G401.6 (cell line): ENCODE measurements around the gene ST6GALNAC6.
"Not testable (repeated sequence)": the region's sequence is repeated elsewhere in the genome, so short reads cannot be mapped to it uniquely, and the experiment has no call there.

Source experiments
- FAIRE-seq: peaks from 2 replicates; lab custom pipeline; 2012; peaks lifted over from hg19 to GRCh38; lab: Jason Lieb, UNC

ST6GALNAC6 gene

GRCh38 chr9:127854960-127855359 is 44.4 kb downstream of the ST6GALNAC6 start:
- FAIRE-seq, result no peak

DNA sequence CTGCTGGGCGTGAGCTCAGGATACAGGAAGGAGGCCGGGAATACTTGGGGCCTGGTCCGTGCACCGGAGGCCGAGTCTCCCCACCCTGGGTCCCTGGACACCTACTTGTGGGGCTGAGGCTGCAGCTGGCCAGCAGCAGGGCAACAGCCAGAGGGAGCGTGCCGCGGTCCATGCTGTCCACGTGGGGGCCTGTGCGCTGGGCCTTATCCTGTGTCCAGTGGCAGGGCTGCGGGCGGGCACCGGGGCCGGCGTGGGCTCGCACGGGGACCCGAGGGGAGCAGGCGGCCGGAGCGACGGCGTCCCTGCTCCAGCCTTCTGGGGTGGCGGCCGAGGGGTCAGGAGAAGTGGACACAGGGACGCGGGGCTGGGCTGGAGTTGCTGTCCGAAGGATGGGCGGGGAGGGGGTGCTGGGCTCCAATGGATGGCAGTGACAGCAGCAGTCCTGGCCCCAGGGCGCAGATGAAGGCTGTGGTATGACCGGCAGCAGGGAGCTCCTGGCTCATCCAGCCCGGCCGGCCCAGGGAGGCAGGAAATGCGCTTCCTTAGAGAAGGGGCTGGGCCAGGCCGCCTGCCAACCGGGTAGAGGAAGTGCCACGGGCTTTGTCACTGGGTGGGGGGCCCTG is 45.1 kb downstream of the ST6GALNAC6 start, which contains the start of gene ENG:
Gene ENG (minus strand): TSS at position 475 of the 623 bp plus-strand sequence. CDS start 303 bp downstream, at position 172.
- no peak for FAIRE-seq

- no peak for FAIRE-seq
Observed at GRCh38 chr9:127853312-127854183, 45.9 kb downstream of the ST6GALNAC6 start.

DNA sequence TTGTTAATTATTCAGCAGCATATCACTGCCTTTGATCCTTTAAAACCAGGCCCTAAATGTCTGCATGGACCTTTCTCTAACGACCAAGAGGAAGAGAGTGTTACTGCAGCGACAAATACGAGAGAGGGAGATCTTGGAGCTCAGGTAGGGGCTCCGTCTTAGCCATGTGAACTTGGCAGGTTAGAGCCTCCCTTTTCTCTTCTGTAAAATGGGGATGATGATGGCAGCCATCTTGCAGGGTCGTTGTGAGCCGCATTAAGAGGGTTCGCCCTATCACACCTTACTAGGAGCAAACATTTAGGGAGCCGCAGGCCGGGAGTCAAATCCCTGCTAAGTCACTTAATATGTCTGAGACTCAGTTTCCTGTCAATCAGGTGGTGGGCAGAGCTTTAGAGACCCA is 46.6 kb downstream of the ST6GALNAC6 start:
- FAIRE-seq, result no peak

GRCh38 chr9:127850286-127850830 is 49.0 kb downstream of the ST6GALNAC6 start:
- FAIRE-seq, result no peak

GRCh38 chr9:127848756-127849504 is 50.5 kb downstream of the ST6GALNAC6 start:
- no peak for FAIRE-seq

DNA sequence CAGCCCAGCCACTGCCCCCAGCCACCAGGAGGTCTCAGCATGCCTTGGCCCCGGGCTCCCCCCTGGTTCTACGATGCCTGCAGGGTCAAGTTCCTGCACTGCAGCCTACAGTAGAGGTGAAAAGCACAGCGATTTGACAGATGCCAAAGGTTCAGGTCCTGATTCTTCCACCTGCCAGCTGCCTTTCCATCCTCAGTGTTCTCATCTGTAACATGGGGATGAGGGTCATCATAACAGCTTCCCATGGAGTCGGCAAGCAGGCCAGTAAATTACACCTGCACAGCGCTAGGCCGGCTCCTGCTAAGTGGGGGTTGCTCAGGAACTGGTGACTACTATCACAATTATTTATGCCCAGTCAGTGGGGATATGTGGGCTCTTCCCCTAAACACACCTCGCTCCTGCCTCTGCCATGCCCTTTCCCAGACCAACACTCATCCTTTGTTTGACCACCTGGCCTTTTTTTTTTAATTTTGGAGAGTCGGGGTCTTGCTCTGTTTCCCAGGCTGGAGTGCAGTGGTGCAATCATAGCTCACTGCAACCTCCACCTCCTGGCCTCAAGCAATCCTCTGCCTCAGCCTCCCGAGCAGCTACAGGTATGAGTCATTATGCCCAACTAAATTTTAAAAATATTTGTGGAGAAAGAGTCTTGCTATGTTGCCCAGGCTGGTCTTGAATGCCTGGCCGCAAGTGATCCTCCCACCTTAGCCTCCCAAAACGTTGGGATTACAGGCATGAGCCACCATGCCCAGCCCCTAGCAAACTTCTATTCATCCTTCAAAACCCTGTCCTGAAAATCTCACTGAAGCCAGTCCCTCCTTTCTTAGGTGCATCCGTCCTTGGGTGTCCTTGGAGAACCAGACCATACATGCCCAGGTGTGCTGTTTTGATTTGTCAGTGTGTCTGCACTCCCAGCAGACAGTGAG is 51.3 kb downstream of the ST6GALNAC6 start:
- no peak for FAIRE-seq

DNA sequence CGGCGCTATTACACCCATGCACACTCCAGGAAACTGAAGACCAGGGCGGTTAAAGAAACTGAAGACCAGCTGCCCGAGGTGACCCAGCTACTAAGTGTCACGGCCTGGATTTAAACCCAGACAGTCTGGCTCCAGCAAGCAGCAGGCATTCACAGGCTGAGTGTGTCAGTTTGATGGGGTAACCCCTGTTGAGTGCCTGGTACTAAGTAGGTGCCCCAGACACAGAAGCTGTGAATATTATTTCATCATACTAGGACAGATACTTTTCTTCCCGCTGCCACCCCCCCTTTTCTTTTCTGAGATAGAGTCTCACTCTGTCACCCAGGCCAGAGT is 52.3 kb downstream of the ST6GALNAC6 start:
- no peak for FAIRE-seq

DNA sequence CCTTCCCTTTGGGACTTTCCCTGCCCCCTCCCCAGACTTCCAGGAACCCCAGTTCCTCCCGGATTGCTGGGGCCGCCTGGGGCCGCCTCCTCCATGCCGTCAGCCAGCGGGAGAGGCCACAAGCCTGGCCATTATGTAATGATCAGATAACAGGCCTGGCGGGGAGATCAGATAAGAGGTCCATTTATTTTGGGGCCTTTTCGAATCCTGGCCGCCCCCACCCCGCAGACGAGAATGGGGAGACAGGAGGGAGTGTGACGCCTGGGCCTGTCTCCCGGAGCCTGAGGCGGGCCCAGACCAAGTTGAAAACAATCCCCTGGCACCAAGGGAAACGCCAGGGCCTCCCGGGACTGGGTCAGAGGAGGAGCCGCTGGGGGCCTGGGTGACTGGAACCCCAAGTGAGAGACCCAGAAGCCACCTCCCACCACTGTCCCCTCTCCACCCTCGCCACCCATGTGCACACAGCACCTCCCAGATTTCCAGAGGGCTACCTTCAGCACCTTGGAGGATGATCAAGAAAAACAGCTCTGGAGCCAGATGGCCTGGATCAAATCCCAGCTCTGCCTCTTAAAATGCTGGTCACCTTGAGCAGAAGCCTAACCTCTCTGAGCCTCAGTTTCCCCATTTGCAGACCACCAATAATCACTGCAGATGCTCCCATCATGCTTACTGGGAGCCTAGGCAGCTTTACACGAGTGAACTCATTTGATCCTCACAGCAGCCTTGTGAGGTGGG is 52.8 kb downstream of the ST6GALNAC6 start:
- FAIRE-seq, result no peak

- FAIRE-seq, result not testable (repeated sequence)
Observed at GRCh38 chr9:127845619-127846018, 53.8 kb downstream of the ST6GALNAC6 start.

DNA sequence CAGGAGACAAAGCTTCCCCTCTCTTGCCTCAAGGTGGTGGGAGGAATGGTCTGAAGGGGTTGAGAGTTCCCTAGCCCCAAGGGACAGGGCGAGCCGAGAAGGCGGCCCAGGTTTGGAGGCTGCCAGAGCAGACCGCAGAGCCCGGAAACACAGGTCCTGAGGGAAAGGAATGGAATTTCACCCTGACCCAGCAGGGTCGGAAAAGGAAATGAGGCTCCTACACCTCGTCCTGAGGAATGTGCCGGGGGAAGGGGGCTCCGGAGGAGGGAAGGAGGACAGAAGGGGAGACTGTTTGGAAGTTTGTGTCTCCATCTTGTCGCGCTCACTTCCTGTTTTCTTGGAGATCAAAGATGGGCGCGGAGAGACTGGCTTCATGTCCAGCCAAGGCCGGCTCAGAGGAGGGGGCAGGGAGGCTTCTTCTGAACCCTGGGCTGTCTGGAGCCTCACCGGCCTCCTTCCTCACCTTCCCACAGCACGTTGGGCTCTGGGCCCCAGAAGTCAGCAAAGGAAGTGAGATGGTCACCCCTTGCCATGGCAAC is 54.5 kb downstream of the ST6GALNAC6 start:
- FAIRE-seq, result no peak

DNA sequence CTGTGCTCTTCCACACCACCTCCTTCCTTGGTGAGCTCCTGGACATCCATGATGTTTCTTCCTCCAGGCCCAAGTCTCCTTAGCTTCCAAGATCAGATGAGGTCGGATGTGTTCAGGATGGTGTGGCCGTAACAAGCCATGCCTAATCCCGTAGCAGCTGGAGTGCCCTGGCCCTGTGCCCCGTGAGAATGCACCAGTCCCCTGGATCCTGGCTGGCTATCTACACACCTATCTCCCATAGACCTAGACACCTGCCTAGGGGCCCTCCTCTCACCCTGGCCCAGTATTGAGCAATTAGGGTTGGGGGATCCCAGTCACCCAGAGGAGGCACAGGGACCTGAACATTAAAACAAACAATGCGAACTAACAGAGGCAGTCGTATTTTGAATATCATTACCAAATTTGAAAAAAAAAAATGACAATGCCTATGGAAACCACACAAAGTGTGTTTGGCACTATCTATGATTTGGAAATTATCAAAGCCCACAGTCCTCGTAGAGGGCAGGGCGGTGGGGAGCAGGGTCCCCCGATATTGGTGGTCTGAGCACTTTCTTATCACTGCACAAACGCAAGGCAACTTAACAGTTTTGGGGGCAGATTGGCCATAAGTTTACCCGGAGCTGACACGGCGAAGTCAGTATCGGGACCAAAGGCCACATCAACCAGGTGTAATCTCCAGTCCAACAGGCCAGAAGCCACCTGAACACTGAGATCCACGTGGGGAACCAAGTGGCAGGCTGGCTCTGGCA is 58.1 kb downstream of the ST6GALNAC6 start:
- no peak for FAIRE-seq

DNA sequence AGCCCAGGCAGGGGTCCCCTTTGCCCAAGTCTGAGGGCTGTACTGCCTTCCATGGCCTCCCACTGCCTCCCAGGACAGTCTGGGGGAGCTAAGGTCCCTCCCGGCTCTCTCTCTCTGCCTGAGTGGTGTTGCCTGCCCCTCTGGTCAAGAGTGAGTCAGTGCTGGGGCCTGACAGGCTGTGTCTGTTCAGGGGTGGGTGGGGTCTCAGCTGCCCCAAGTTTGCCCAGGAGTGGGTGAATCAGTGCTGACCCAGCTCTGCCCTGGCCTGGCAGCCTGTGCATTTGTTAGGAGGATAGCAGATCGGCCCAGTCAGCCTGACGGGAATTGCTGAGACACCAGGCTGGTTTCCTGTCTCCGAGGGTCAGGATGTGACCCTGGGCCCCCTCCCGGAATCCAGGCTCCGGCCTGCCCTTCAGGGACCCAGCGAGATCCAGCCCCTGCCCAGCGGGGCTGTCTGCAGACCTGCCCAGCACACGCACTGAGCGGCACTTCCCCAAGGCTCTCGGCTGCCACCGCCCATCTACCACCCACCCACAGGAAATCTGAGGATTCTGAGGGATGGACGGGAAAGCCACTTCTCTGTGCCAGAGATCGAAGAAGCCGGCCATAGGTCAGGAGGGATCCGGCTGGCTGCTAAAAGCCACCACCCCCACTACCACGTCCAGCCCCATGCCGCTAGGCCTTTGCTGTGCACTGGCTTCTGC is 60.9 kb downstream of the ST6GALNAC6 start:
- no peak for FAIRE-seq

DNA sequence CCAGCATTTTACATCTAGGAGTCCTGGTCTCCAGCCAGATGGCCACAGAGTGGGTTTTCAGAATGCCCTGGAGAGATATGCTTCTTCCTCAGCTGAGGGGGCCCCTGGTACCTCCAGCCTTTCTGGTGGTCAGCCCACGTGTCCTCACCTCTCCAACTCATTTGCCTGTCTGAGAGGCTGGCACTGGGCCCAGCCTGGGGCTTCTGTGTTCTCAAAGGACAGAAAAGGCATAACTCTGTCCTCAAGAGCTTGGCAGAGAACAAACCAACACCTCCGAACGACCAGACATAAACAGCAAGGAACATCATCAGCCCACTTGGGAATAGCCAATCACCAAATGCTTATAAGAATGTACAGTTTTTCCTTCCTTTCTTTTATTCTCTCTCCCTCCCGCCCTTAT is 62.1 kb downstream of the ST6GALNAC6 start:
- no peak for FAIRE-seq

DNA sequence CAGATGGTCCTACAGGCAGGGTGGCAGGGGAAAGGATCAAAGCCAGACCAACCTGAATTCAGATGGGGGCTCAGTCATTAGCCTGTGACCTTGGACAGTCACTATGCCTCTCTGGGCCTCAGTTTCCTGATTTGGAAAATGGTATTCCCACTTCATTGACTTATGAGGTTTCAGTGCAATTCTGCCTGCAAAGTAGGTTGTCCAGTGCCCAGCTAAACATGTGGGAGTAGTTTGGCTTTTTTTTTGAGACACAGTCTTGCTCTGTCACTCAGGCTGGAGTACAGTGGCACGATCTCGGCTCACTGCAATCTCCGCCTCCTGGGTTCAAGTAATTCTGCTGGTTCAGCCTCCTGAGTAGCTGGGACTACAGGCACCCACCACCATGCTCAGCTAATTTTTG is 62.8 kb downstream of the ST6GALNAC6 start:
- not testable (repeated sequence) for FAIRE-seq

DNA sequence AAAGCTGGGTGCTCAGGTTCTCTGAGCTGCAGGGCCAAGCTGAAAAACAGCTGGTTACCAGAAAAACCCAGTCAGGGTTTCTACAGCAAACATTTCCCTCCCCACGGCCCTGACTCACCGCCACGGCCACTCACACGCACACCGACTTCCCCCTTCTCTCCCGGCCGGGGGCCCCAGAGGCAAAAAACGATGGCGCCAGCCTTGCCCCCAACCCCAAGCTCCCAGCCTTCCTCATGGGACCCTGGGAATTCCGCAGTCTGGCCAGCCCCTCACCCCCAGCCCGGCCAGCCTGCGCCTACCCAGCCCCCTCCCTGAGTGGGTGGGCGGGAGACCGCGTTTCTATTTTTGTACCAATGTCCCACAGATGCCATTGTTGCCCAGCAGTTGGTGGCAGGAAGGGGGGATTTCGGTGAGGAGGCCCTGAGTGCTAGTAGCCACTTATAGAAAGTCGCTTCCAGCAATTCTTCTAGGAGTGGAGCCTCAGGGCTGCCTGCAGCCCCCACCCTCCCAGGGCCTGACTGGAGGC is 63.3 kb downstream of the ST6GALNAC6 start:
- no peak for FAIRE-seq
